Measurements from ENCODE around the gene GMDS.

GRCh38 chr6:1584146-1584545, 661.3 kb downstream of the GMDS start:
- no peak for TF ChIP-seq CTCF (IDR thresholded peaks at IDR 0.05; ENCODE audit: control extremely low read depth in 1 of 3, insufficient read depth in 1 of 3, low read depth in 1 of 3, low read length in 3 of 3)
- no peak for TF ChIP-seq POLR2AphosphoS5 (IDR thresholded peaks at IDR 0.05; ENCODE audit: low read depth, low read length)
- TF ChIP-seq SRF (IDR thresholded peaks at IDR 0.05; ENCODE audit: low read depth, low read length), result no peak
- TF ChIP-seq CHD2 (IDR thresholded peaks at IDR 0.05; ENCODE audit: low read length), result no peak
- no peak for TF ChIP-seq USF2 (IDR thresholded peaks at IDR 0.05; ENCODE audit: low read length)
- TF ChIP-seq SP1 (IDR thresholded peaks at IDR 0.05; ENCODE audit: low read depth, low read length), result no peak
- no peak for TF ChIP-seq SP4 (IDR thresholded peaks at IDR 0.05; ENCODE audit: low read length)
- TF ChIP-seq POLR2A (IDR thresholded peaks at IDR 0.05; ENCODE audit: control extremely low read depth in 1 of 2, low read depth in 2 of 2, low read length in 2 of 2), result no peak
- TF ChIP-seq RFX5 (IDR thresholded peaks at IDR 0.05; ENCODE audit: borderline replicate concordance, low read depth, low read length), result no peak
- no peak for TF ChIP-seq EZH2 (IDR thresholded peaks at IDR 0.05; ENCODE audit: low read depth, low read length, severe bottlenecking)
- TF ChIP-seq RAD21 (IDR thresholded peaks at IDR 0.05 in 1 of 2, conservative IDR thresholded peaks at IDR 0.05 in 1 of 2; ENCODE audit: low read depth in 2 of 2, low read length in 2 of 2), result no peak
- TF ChIP-seq ATF3 (IDR thresholded peaks at IDR 0.05; ENCODE audit: insufficient read depth, low read depth, low read length), result no peak
- TF ChIP-seq YY1 (IDR thresholded peaks at IDR 0.05; ENCODE audit: low read depth, low read length), result no peak
- no peak for TF ChIP-seq HDAC2 (IDR thresholded peaks at IDR 0.05; ENCODE audit: borderline replicate concordance in 1 of 2, low read depth in 2 of 2, low read length in 2 of 2)
